GM18951 (cell line): ENCODE data around the gene ADGRE2.
"Not testable (repeated sequence)": the region's sequence is repeated elsewhere in the genome, so short reads cannot be mapped to it uniquely, and the experiment has no call there.

Experiments
- POLR2A ChIP-seq: IDR thresholded peaks from 4 replicates; pipeline ENCODE4 v1.6.1; 2011; ENCODE audit warnings: mild to moderate bottlenecking; ENCODE audit not compliant: insufficient read length, insufficient read depth; ENCODE audit errors: extremely low read depth
- in situ Hi-C: fragments of 300-500 bp; cut with MboI; formaldehyde crosslinking; loops from one replicate; pipeline ENCODE4 v1.12.0; 2022; ENCODE audit warnings: low sequenced_read_pairs, mixed read lengths, inconsistent platforms; ENCODE audit not compliant: unreplicated experiment

ADGRE2 gene

GRCh38 chr19:14778110-14778845, at the start of gene ADGRE2:
ADGRE2 (minus strand) TSS chr19:14778560; CDS start chr19:14776756, 1,804 bp downstream.
- in situ Hi-C loops = not testable (repeated sequence)

- in situ Hi-C loops = no loop called here
- TF ChIP-seq POLR2A = no peak
These were observed 47.6 kb upstream of the ADGRE2 start for GRCh38 chr19:14826006-14826405.

GRCh38 chr19:14821937-14822336, 43.6 kb upstream of the ADGRE2 start:
- no peak for TF ChIP-seq POLR2A
- in situ Hi-C loops = no loop called here

- no peak for TF ChIP-seq POLR2A
- in situ Hi-C loops = no loop called here
These were observed 40.2 kb upstream of the ADGRE2 start for GRCh38 chr19:14818588-14818987.

GRCh38 chr19:14817052-14817451, 38.7 kb upstream of the ADGRE2 start:
- no peak for TF ChIP-seq POLR2A
- in situ Hi-C loops = no loop called here

- in situ Hi-C loops = no loop called here
- TF ChIP-seq POLR2A = no peak
These were observed 36.8 kb upstream of the ADGRE2 start for GRCh38 chr19:14814982-14815652.

GRCh38 chr19:14809272-14810057, 31.1 kb upstream of the ADGRE2 start:
- no peak for TF ChIP-seq POLR2A
- in situ Hi-C loops = no loop called here

- in situ Hi-C loops = no loop called here
These were observed 26.4 kb upstream of the ADGRE2 start for GRCh38 chr19:14804765-14805164.

GRCh38 chr19:14798760-14799159, 20.4 kb upstream of the ADGRE2 start:
- no peak for TF ChIP-seq POLR2A
- in situ Hi-C loops = no loop called here

More at GRCh38 chr19:14804765-14805164, 26.4 kb upstream of the ADGRE2 start:
- TF ChIP-seq POLR2A = no peak

- in situ Hi-C loops = no loop called here
- TF ChIP-seq POLR2A = no peak
These were observed 17.7 kb upstream of the ADGRE2 start for GRCh38 chr19:14796021-14796420.

- in situ Hi-C loops = no loop called here
- TF ChIP-seq POLR2A = no peak
These were observed 16.8 kb upstream of the ADGRE2 start for GRCh38 chr19:14795078-14795721.

- in situ Hi-C loops = not testable (repeated sequence)
These were observed 13.9 kb upstream of the ADGRE2 start for GRCh38 chr19:14792250-14792649.

- in situ Hi-C loops = no loop called here
- TF ChIP-seq POLR2A = no peak
These were observed 8.1 kb upstream of the ADGRE2 start for GRCh38 chr19:14786421-14786851.

- in situ Hi-C loops = not testable (repeated sequence)
These were observed 6.9 kb upstream of the ADGRE2 start for GRCh38 chr19:14785102-14785793.

GRCh38 chr19:14784730-14785101, 6.4 kb upstream of the ADGRE2 start:
- in situ Hi-C loops = not testable (repeated sequence)

- in situ Hi-C loops = not testable (repeated sequence)
These were observed 5.1 kb upstream of the ADGRE2 start for GRCh38 chr19:14783410-14783998.
